ENCODE data around the gene DISC1.
A peak's percentile ranks its signal among the peaks of the same experiment; 100 is the strongest.
"Not testable (repeated sequence)": the region's sequence is repeated elsewhere in the genome, so short reads cannot be mapped to it uniquely, and the experiment has no call there.

The DISC1 gene

DNA sequence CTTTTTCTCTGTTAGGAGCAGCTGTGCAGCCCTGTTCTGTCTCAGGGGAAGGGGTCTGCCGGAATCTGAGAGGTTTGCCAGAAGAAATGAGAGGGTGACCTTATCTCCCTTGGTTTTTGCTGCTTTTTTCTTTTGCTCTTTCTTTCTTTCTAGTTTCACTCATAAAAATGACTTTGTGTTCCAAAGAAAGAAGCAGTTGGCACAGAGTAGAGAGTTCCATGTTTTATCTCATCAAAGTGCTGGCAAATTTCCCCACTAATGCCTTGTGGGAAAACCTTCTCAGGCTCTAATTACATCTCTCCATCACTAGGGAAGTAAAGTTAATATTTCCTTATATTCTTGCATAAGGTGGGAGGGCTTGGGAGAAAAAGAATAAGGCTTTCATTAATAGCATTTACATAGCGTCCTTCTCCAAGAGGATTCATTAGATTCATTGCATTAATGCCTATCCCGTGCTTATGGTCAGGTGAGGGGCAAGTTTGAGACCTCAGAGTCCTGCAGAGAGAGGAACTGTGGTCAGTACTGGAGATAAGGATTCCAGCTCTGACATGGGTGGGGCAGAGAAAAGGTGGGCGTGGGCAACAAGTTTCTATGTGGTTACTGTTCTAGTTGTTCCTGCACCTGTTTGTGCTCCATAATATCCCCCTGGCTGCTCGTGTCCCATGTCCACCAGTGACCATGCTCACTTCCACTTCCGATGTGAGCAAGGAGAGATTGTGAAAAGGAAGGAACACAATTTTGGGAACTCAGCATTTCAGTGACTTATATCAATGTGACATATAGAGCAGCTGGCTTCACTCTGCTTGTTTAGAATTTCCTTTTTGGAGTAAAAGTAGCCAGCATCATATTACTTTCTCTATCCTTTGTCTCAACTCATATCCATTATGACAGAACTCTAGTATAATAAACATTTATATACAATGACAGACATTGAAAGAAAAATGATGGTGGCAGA, 79.5 kb downstream of the DISC1 start:
- DNase-seq: no peak

DNA sequence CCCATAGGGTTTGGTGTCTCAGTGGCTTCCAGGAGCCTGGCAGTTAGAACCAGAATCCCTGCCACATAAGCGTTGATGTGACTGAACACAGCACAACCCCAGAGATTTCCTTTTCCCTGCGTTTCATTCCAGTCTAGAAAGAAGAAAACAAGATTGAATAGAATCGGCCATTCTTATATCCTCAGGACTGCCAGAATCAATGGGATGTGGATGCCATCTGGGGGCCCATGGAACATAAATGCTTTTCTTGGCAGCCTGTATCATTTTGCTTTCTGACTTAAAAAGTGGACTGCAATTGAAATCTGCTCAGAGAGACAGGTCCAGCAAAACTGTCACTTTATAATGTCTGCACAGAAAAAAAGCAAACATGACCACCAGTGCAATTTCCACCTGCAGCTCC, 80.3 kb downstream of the DISC1 start:
- no peak for DNase-seq

DNA sequence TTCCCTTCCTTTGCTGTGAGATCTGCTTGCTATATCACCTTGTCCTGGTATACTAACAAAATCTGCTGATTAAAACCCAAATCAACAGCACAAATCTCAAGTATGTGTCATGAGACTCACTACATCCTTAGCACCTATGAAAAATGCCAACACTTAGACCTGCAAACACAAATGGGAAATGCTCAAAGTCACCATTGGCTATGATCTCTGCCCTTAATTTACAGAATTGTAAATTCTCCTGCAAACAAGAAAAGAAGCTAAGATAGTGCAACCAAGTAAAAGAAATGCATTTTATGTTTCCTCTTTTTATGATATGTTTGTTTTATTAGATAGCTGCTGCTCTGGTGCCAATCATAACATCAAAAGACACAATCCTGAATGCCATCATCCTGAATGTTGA, 80.8 kb downstream of the DISC1 start:
- no peak for DNase-seq

GRCh38 chr1:231708394-231708793, 81.8 kb downstream of the DISC1 start:
- no peak for DNase-seq

- no peak for DNase-seq
Observed at GRCh38 chr1:231714440-231714839, 87.8 kb downstream of the DISC1 start.

DNA sequence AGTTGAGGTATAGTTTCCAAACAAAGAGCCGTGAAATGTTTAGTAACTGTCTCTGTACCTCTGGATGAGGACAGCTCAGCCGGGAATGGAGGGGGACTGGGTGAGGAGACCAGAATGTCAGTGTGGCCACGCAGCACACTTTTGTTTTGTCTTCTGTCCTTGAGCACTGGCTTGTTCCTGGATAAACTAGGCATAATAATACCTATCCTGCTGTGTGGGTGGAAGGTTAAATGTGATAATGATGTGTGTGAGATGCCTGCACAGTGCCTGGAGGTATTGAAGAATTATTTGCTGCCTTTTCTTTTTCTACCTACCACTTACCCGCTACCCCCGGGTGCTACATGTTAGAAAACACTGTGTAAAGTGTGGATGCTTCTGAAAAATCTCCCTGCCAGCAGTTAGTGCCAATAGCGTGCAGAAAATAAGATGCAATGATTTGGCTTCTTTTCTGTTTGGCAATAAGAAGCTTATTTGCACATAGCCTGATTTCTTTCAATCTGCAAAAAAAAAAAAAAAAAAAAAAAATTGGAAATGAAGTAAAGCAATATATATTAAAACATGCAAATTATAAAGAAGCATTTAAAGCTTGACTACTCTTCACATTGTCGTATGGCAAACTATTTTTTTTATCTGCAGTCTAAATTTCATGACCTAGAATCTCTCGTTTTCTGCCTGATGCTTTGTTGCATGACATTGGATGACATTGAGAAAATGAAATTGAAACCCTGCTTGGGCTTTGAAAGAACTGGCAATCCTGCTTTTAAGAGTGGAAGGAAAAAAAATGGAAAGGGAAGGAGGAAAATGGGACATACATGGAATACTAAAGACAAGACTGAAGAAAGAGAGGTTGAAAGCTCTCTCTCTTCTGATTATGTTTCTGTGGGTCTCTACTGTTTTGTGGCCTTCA, 89.5 kb downstream of the DISC1 start:
- no peak for DNase-seq

DNA sequence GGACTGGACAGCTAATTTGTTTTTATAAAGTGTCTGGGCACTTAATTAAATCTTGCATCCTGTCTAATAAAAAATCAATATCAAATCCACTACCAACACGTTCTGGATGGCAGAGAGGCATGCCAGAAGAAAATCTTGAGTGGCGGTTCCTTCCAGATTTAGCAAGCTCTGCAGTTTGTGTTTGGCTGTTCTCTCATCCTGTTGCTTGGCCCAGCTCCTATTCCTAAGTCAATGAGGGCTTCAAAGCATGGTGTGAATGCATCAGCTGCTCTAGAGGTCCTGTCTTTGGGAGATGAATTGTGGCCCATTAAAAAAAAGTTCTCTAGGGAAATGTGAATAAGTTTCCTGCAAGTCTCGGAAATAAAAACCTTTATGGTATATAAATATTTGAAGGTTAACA, 90.3 kb downstream of the DISC1 start:
- DNase-seq: no peak

- DNase-seq: no peak
Observed at GRCh38 chr1:231719485-231720183, 93.0 kb downstream of the DISC1 start.

GRCh38 chr1:231720652-231721325, 94.2 kb downstream of the DISC1 start:
- DNase-seq: no peak

GRCh38 chr1:231721436-231721835, 94.8 kb downstream of the DISC1 start:
- DNase-seq: no peak

DNA sequence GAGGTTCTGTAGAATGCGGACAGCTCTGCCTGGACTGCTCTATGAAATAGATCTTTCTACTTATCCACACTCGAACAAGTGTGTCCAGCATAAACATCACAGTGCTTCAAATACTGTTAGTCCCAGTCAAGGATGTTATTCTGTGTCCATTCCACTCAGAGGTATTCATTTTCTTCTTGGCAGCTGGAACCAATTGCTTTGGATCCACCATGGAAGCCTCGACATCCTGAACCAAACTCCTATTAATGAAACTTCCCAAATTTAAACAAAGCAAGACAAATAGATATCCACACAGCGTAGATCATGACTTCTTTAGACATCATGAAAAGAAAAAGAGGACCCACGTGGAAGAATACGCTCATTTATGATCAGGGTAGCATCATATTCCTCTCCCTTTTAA, 95.8 kb downstream of the DISC1 start:
- no peak for DNase-seq

- DNase-seq: no peak
Observed at GRCh38 chr1:231723146-231723545, 96.6 kb downstream of the DISC1 start.

DNA sequence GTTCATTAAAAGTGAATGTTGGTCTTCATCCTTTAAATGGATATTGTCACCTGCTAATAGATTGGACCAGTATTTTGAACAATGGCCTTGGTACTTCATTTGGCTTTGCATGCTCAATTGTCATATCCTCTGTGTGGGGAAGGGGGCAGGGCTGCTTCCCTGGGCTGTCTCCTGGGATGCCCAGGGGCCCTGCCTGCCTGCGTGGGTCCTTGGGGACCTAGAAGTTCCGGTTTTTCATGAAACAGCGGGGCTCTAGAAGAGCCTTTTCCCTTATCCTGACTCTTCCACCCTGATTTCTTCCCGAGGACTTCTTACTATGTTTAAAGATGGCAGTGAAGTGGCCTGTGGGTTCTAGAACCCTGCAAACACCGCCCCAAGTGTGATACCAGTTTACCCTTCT, 97.5 kb downstream of the DISC1 start:
- DNase-seq: no peak

DNA sequence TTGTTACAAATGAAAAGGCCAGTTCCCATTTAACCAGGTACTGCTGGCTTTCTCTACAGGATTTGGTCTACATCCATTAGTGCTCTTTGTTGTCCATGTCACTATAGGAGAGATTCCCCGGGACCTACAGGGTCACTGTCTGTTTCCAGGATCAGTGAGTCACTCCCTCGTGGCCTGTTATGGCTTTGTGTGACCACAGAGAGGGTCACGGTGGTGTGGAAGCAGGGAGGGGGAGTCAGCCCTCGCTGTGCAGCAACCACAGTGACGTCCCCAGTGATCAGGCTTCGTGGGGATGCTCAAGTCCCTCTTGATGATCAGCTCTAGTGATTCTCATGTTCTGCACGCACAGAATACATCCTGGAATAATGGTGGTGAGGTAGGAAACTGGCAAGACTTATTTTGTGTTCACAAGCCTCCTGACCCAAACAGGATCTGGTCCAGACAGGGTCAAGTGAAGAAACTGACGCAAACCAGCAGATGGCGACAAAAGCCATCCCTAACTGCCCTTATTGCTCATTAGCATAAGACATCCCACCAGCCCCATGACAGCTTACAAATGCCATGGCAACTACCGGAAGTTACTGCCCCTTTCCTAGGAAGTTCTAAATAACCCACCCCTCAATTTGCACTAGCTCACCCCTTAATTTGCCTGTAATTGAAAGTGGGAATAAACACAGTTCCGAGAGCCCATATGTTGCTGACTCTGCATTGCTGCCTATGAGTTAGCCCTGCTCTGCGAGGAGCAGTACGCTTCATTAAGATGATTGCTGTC, 98.5 kb downstream of the DISC1 start:
- peak; percentile 36 for DNase-seq

DNA sequence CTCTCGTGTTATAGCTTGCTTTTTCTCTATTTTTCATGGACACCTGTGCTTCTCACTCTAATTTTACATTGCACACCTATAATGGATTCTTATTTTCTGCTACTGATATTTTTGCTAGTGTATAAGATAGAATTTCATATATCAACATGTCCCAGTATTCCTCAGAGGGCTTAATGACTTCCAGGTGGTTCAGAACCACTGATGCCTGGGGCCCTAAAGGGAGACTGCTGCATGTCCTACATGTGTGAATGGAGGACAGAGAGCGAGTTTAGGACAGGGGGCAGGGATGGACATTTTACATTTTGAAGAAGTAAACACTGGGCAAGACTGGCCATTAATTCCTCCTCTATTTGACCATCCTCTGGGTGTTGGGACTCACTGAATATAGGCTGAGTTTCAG, 100.6 kb downstream of the DISC1 start:
- DNase-seq: no peak

- DNase-seq: not testable (repeated sequence)
Observed at GRCh38 chr1:231728987-231729386, 102.4 kb downstream of the DISC1 start.

DNA sequence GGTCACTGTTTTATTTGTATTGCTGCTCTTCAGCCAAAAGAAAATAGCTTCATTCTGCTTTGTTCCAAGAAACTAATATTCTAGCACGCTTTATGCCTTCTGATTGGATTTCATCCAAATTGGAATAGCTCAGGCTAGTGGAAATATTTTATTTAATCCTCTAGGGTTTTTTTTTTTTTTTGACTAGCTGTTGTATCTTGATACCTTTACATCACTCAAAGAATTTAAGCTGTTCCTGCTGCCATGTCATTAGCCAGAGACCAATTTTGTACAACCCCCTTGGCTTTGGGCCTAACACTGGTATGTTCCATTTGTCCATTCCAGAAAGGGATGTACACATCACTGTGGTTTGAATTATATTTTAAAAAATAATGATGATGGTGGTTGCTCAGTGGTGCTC, 103.0 kb downstream of the DISC1 start:
- DNase-seq: peak; percentile 54

DNA sequence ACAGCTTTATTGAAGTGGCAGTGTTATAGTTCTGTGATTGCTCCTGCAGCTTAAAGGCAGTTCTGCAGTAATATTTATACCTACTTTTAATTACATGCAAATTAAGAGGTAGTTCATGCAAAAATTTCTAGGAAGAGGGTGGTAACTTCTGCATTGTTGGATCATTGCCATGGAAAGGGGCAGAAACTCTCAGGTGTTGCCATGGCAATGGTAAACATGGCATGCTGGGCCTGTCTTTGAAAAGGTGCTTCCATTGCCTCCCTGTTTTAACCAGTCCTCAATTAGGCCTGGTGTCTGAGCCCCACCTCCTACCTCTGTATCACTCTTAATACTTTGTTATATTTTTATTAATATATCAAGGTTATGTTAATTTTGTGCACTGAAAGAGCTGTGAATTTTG, 104.7 kb downstream of the DISC1 start:
- no peak for DNase-seq

DNA sequence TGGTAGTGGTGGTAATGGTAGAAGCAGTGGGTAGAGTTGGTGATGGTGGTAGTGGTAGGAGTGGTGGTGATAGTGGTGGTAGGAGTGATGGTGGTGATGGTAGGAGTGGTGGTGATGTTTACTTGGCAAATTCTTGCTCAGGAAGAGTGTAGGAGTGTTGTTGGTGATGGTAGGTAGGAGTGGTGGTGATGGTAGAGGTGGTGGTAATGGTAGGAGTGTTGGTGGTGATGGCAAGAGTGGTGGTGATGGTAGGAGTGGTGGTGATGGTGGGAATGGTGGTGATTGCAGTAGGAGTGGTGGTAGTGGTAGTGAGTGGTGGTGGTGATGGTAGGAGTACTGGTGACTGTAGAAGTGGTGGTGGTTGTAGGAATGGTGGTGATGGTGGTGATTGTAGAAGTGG, 106.5 kb downstream of the DISC1 start:
- DNase-seq: no peak

DNA sequence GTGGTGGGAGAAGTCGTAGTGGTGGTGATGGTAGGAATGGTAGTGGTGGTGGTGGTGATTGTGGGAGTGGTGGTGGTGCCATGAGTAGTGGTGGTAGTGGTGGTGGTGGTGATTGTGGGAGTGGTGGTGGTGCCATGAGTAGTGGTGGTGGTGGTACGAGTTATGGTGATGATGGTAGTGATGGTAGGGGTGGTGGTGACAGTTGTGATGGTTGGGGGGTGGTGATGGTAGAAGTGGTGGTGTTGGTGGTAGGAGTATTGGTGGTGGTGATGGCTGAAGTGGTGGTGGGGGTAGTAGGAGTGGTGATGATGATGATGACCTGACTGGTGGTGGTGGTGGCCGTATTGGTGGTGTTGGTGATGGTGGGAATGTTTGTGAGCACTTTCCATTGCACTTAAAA, 107.1 kb downstream of the DISC1 start:
- no peak for DNase-seq

GRCh38 chr1:231734417-231734816, 107.8 kb downstream of the DISC1 start:
- no peak for DNase-seq

DNA sequence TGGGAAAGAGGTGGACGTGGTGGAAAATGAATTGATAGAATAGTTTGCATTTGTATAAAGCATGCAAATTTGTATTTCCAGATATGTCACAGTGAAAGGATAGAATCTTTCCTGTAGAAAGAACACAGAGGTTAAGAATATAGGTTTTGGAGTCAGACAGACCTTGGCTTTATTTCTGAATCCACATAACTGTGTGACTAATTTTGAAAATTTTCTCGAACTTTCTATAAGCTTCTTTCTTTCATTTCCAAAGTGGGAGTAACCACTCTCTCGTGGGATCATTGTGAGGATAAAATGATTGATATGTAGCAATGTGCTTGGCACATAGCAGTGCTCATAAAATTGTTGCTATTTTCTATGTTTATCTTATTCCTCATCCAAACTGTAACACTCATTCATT, 108.8 kb downstream of the DISC1 start:
- DNase-seq: no peak
